T1000 (cell line): ENCODE results near the gene GABRB1.

Source experiments
- DNase-seq: peaks from one replicate; lab custom pipeline; 2025; ENCODE audit warnings: mixed read lengths; lab: John Stamatoyannopoulos, UW

The GABRB1 gene

DNA sequence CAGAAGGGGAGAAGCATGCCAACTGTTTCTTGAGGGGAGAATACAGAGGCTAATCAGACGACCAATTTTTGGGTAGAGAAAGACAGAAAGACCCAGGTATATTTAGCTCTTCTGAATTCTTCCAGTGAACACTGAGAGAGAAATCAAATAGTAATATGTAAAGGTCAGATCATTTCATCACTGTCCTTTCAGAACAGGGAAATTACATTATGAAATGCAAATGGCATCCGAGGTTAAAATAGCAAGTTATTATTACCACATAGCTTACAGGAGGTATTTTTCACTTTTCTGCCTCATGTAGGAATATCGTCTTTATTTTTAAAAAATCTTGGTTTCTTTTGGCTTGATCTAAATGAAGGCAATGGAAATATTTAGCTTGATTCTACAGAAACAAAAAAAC lies 18.0 kb downstream of the GABRB1 start:
- no peak for DNase-seq

DNA sequence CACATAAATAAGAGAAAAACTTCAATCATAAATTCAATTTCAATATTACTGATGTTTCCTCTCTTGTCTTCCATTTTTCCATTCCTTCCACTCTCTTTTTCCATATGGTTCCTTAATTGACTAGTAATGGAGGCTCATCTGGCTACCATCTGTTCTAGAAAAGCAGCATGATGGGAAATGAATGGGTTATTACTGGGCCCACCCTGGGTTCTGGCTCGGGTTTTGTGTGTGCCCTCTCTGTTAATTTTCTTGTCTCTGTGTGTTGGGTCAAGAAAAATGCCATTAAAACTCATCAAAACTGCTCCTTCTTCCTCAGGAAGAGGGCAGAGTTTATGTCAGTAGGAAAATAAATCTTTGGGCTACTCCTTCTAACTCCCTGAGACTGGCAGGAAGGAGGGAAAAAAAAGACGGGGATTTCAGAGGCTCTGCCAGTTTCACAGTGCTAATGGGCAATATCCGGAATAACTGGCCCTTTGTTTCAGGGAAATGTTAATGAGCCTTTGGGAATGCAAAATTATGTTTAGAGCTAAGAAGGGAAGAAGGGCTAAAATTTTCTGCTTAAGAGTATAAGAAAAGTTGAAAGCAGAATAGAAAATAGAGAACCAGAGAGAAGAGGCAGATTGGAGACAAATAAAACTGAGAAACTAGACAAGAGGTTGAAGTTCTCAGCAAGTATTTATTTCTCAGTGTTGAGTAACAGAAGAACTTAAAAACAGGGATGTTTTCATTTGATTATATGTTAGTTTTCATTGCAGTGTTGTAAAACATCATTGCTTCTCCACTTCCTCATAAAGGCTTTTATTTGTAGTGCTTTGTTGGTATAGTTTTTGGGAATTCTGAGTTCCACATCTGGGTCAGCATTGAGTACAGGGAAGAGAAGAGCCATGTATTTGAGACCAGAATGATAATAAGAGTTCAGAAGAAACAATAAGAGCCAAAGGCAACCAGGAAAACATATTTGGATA lies 19.7 kb downstream of the GABRB1 start:
- no peak for DNase-seq

DNA sequence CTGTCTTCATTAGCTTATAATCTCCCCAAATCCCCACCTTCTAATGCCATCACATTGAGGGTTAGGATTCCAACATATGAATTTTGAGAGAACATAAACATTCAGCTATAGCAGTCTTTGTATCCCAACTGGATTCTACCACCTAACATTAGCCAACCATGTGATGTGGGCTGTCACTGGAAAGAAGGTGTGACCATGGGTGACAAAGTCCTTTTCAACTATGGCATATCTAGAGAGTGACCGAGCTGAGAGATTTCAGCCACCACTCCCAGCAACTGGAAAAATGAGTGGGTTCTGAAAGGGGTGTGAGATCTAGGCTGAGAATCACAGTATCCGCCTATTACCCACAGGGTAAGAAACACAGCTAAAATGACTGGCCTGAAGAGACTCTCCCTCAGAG lies 22.1 kb downstream of the GABRB1 start:
- DNase-seq = no peak

DNA sequence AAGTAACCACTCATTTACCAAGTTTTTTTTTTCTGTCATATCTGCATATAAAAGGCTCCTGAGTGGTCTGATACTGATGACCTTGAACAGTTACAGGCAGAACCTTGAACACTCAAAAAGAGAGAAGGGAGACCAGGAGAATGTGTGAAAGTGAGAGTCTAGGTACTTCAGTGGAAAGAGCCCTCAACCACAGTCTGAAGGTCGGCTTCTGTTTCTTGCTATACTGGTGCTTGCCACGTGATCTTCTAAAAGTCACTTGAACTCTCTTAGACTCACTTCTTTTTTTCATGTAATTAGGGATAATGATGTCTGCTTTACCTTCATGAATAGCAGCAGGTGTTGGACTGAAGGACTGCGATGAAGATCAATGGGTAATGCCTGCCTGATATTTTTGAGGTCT lies 22.8 kb downstream of the GABRB1 start:
- DNase-seq = no peak

DNA sequence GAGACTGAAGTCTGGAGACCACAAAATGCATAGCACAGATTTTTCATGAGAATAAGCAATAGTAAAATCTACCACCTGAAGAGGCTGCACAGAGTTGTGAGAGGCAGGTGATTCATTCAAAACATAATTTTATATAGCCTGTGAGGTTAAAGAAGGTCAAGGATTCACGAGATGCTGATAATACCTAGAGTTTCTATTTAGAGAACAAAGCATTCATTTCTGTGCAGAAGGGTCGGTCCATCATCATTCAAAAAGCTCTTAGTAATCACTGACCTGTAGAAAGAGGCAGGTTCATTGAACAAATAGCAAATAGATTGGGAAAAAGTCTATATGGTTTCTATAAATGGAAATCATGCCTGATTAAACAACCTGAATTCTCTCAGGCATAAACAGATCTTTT lies 26.6 kb downstream of the GABRB1 start:
- DNase-seq = no peak

DNA sequence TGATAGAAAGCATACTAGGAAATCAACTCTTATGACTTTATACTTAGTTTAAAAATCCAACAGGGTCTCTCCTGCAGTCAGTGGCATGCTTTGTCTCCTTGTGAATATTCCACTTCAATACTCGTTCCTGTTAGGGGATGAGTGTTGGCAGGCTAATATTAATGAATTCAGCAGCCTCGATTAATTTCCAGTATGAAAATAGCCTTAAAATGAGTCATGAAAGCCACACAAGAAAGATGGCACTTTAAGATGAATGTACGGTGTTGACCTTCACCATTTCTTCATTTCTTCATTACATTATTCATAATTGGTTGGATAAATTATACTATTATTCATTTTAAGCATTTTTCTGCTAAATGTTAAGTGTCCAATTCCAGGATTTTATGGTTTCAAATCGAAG lies 29.2 kb downstream of the GABRB1 start:
- no peak for DNase-seq

DNA sequence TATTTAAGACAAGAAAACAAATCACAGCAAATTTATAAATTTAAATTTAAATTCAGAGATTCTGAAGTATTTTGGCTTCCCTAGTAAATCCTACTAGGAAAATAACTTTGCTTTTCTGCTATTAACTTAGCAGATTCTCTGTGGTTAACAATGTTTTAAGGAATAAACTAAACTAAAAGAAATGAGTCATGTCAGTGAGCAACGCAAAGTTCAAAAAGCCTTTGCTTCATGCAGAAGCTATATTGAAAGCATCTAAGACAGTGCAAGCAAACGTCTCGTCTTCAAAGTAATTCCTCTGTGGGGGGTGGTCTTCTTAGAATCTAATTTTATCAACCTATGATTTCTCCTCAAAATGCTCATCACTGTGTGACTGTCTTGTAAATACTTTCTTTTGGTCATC lies 30.1 kb downstream of the GABRB1 start:
- DNase-seq = no peak

DNA sequence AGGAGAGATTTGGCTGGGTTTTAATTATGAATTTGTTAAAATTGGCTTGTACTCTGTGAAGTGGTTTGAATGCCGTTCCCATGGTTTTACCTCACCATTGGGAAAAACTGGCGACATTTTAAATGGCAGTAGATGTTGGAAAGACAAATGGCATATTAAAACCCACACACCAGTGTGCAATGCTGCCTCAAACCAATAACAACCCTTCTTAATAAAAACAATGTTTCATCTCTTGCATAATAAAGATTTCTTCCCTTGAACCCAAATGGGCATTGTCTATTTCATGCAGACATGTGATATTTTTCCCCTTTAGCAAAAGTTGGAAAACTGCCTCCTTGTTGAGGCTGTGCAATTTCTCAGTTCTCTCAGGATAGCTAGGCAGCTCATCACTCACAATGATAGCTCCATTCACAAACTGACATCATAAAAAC lies 33.7 kb downstream of the GABRB1 start:
- DNase-seq = no peak

DNA sequence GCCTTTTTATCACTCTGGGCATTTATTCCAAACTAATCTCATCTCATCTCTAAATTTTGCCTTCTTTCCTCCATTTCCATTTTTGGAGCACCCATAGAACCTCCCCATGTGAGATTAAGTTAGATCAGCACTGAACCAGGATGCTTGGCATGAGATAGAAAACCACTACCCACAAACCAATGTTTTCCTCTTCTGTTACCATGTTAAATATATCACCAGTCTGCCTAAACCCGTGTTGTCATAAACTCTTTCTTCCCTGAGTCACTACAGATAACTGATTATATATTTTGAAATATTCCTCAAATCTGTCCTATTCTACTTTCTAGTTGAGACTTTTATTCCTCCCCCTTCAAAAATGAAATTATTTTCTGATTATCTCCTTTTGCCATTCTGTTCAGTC lies 37.6 kb downstream of the GABRB1 start:
- no peak for DNase-seq

DNA sequence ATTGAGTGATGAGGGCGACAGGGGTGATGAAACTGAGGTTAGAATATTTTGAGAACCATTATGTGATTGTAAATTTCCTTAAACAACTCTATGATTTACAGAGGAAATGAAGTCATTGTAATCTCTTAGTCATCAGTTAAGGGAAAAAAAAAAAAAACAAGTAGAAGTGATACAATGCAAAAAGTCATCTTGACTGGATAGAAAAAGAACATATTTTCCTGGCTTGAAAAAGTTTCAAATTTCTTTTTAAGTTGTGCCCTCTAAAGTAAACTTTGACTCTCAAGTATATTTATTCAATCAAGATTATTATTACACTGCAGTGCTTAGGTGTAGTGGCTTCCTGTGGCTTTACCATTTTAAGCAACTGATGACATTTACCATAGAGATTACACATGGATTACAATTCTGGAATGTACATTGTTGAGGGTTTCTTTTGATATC lies 40.6 kb downstream of the GABRB1 start:
- DNase-seq = no peak

DNA sequence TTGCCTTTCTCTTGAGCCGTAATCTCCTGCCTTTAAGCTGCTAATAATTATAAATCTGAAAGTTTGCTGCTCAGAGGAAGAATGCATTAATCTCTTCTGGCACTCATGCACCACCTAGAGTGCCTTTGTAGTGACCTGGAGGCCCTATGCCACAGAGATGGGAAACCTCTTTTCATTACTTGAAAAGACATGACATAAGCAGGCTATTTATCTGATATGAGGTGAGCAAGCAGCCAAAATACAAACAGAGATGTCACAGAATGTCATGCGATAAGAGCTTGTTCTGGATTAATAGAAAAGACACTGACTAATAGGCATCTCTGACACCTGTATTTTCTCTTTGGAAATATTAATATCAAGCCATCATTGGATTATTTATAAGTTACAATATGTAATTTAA lies 42.3 kb downstream of the GABRB1 start:
- no peak for DNase-seq

DNA sequence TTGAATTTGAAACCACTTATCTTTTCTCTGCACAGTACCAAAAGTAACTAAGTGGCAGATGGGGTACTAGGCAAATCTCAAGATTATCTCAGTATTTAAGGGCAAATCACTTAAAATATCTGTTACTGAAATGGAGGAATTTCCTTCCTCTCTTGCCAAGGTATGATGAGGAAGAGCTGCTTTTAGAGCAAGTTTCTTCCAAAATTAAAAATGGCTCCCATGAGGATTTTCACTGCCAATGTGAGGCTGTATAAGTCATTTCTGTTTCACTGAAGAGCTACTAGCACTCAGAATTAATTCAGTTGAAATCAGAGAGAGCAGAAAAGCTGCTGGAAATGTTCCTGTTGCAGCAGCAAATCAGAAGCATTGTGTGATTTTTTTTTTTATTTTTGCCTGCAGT lies 43.4 kb downstream of the GABRB1 start:
- DNase-seq = no peak

DNA sequence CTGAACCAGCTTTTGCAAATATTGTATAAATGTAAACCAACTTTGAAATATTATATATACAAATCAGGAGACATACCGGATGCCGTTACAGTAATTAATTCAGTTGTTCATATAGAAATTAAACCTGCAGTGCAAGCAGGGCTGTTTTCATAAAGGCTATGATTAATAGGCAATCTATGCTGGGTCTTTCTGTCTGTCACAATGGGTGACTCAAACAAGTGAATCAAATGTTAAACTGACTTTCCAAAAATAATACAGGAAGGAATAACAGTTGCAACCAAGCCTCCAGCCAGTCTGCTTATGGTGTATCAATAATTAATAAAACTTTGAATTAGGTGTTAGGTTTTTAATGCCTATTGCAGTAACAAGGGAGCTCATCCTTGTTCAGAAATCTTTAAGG lies 43.9 kb downstream of the GABRB1 start:
- DNase-seq = no peak

DNA sequence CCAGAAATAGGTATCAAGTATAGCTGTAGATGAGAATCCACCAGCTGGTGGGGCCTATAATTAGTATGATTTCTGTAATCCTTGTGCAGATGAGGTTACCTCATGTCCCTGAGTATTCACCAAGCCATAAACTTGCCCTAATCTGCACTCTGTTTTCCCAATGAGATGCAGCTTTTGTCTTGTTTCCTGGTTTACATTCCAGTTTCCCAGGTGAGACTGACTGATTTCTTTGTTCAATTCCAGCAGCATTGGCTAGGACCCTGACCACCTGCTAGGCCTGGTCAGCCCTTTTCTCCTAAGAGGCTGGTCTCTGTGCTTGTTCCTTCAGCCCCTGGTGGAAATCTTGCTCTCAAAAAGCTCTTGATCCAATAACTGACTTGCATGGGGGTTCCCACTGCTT lies 44.6 kb downstream of the GABRB1 start:
- no peak for DNase-seq

DNA sequence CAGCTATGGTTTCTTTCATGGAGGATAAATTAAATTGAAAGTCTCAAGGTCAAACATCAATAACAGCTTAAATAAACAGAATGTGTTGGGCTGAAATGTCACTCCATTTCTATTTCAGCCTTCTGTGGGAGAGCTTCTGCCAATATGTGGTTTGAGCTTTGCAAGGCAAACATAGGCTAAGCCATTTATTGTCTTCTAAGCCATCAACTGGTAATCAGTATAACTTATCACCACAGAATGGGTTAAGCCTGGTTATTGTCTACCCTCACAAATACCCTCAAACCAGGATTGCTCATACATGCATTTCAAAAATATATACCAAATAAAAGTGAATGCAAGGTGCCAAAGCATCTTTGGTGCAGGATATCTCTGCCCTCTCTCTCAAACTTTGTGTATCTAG lies 52.7 kb downstream of the GABRB1 start:
- no peak for DNase-seq

DNA sequence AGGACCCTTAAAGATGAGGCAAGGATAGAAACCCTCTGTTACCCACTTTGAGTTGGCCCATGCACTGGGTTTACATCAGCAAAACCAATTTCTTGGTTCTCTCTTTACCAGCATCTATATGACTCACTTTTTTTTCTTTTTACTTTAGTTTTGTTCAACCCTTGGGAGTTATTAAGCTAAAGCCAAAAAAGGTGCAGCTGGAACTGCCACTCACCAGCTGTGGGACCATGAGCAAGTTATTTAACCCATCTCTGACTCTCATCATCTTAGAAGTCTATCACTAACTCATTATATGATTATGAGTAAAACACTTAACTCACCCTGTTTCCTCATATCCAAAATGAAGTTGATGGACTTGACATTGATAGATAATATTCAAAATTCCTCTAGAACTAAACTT lies 53.4 kb downstream of the GABRB1 start:
- no peak for DNase-seq

DNA sequence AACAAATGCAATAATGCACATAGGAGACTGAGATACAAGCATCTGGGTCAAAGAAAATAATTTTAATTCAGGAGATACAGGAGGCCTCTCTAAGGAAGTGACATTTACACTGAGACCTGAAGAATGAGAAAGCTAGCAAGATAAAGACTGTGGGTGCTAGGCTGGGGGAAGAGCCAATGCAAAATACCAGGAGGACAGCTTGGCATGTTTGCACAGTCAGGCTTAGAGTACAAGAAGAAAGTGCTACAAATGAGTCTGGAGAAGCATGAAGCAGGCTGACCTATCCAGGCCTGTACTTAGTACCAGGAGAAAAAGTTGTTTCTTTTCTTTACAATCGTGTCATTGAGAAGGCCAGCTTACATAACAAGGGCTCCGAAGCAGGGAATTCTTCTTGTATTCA lies 56.9 kb downstream of the GABRB1 start:
- DNase-seq = no peak

DNA sequence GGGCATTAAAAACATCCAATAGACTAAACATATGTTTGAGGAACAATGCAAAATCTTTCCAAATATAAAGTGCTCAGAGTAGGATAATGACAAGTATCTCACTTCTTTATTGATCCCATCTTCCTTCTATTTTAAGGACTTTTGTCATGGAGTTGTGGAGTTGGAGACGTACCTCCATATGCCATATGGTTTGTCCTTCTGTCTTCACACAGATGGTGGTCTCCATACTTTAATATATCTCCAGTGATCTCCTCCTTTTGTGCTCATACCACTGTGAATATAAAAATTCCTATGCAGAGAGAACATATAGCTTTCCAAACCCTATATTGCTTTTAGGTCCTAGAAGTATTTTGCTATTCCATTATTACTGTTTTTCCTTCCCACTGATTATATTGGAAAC lies 64.5 kb downstream of the GABRB1 start:
- no peak for DNase-seq

DNA sequence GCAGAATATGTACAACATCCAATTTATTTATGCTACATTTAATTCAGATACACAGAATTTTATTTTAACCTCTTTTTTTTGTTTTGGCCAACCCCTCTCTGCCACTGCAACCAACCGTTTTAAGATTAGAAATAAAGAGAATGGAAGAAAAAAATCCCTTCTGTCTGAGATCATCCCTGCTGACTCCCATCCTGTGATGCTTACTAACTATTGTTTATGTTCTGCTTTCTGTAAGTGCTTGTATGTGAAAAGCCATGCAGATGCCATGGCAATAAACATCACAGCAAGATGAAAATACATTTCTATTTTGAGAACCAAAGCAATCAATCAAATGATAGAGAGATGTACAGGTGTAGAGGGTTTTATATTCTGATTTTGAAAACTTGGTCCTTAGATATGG lies 70.1 kb downstream of the GABRB1 start:
- DNase-seq = no peak

DNA sequence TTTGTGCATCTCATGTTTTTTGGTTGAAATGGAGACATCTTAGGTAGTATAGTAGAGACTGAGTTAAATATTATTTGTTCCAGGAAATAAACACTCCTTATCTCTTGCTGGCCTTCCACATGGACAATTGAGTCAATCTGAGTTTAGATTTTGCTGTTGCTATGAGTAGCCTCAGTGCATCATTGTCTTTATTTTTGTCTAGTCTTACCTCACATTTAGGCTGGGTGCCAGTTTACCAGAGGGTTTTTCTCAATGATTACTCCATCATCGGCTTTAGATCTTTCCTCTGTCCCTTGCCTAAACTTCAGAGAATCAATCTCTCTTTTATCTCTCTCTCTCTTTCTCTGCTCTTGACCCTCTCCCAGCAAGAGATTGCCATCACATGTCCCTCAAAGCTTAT lies 73.6 kb downstream of the GABRB1 start:
- no peak for DNase-seq

DNA sequence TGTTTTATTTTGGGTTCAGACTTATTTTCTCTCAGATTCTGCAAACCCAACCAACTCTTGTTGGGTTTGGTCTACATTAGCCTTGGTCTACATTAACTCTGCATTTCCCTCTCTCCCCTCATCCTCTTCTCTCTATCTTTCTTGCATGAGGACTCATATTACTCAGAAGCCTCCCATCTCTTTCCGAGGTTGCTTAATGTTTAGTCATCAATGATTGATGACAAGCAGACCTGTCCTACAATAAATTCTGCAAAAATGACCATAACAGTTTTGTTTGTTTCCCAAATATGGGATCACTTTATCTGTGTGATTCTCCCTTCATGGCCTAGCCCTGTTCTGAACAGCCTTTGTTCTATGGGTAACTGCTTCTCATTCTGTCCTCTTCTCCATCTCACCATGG lies 75.2 kb downstream of the GABRB1 start:
- no peak for DNase-seq

DNA sequence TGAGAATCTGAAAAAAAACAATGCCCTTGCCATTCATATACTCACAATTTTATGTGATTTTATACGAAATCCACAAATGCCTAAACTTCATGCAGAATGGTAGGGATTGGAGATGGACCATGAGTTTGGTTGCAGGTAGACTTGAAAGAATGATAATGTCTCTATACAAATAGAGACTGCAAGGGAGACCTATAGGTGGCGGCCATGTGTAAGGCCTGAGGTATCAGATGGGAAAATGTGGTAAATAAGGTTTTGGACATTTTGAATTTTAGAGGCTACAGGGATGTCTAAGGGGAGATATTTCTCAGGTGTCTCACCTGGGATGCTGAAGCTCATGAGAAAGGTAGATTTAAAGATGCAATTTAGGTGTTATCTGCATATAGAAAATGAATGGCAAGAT lies 78.0 kb downstream of the GABRB1 start:
- DNase-seq = no peak

DNA sequence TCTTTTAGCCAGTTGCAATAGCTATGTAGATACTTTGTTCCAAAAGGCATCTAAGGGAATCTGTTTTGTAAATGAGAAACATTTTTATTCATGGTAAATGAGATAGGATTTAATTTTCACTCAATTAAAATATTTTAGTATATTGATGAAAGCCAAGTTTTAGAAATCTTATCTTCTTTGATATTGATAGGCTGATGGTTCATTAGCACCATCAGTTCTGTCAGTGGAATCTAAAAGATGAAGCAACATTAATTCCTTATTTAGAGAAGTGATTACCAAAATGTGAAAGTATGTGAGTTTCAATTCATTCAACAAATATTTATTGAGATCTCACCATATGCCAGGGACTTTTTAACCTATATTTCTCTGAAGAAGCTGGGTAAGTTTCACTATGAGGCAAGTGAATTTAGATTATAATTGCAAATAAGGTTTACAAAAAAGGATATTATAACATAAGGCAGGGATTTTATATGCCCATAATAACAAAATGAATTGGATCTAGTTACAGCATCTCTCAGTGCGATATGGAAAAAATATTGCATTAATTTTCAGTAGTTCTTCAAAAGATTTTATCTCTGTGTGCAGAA lies 79.3 kb downstream of the GABRB1 start:
- no peak for DNase-seq
